Middle frontal gyrus (tissue), 1 donor: ENCODE data around the gene FPGS.

ENCODE experiments used
- DNase-seq: peaks from one replicate; pipeline ENCODE4 v3.0.0-alpha.2; 2015; ENCODE audit warnings: low spot score; ENCODE audit errors: extremely low spot score

Gene FPGS

GRCh38 chr9:127786773-127787104, 15.9 kb upstream of the FPGS start:
- DNase-seq: no peak

- DNase-seq: no peak
These were observed 14.2 kb upstream of the FPGS start for GRCh38 chr9:127788337-127789011.

DNA sequence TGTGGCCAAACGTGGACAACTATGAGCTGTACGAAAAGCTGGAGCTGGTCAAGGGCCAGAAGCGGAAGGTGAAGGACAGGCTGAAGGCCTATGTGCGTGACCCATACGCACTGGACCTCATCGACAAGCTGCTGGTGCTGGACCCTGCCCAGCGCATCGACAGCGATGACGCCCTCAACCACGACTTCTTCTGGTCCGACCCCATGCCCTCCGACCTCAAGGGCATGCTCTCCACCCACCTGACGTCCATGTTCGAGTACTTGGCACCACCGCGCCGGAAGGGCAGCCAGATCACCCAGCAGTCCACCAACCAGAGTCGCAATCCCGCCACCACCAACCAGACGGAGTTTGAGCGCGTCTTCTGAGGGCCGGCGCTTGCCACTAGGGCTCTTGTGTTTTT, 13.5 kb upstream of the FPGS start:
- DNase-seq: no peak

- no peak for DNase-seq
These were observed 12.4 kb upstream of the FPGS start for GRCh38 chr9:127790094-127790855.

GRCh38 chr9:127791085-127791484, 11.6 kb upstream of the FPGS start:
- no peak for DNase-seq

DNA sequence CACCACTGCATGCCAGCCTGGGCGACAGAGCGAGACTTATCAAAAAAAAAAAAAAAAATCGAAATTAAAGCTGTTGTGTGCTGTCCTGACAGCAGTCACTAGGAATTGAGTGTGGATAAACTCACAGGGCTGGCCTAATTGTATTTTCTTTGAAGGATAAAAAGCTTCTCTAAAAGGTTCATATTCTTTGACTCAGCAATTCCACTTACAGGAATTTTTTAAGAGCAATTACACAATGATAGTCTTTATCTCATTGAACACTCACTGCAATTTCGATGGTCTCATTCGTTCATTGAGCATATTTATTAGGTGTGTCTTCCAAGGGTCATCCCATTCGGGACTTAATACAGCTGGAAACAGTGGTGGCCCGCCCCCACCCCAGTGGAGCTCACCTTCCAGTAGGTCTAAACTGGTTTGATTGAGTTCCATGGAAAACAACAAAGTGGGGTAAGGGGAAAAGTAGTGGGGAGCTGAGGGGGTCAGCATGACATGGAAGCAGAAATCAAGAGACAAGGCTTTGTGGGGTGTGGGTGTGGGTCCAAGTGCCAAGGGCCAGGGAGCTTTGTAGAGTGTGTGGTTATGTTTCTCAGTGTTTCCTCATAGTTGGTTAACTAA, 10.2 kb upstream of the FPGS start:
- DNase-seq: no peak

GRCh38 chr9:127793093-127793708, 9.5 kb upstream of the FPGS start:
- DNase-seq: no peak

GRCh38 chr9:127794001-127794791, 8.5 kb upstream of the FPGS start:
- no peak for DNase-seq

DNA sequence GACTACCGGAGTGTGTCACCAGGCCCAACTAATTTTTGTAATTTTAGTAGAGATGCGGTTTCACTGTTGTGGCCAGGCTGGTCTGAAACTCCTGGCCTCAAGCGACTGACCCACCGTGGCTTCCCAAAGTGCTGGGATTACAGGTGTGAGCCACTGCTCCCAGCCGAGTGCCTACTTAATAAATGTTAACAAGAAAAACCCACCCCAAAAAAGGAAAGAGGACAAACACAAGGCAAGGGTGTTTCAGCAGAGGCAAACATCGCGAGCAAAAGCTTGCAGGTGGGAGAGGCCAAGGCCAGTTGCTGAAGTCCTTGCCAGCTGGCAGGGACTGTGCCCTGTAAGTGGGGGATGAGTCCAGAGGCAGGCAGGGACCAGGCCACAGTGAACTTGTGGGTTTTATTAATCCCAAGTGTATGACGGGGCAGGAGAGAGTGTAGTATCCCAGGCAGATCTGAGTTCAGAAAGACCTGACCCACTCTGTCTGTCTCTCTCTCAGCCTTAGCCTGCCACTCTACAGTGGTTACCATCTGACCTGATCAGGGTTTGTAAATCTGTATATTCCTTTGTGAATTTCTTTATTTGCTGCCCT, 6.4 kb upstream of the FPGS start:
- no peak for DNase-seq

DNA sequence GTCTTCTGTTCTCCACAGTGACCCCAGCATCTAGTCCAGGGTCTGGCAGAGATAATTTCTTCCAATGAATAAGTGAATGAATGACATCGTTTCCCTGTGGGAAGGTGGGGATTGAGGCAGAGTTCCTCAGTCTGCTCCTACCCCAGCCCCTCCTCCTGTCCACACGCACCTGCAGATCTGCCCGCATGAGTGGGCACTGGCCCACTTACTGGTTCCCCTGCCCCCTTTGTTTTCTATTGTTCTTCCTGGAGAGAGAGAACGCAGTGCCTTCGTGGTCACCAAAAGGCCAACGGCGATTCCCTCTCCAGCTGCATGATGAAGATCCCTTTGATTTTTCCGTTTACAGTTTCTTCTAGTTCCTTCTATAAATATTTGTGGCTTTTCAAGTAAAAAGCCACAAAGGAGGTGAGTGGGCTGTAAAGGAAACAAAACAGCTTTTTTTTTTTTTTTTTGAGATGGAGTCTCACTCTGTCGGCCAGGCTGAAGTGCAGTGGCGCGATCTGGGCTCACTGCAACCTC, 5.8 kb upstream of the FPGS start:
- no peak for DNase-seq

- DNase-seq: no peak
These were observed 617 bp upstream of the FPGS start for GRCh38 chr9:127801955-127802575.

GRCh38 chr9:127803507-127804352, 1.0 kb downstream of the FPGS start:
- no peak for DNase-seq

- no peak for DNase-seq
These were observed 2.9 kb downstream of the FPGS start for GRCh38 chr9:127805620-127806019.

GRCh38 chr9:127806871-127807270, 4.2 kb downstream of the FPGS start:
- no peak for DNase-seq

GRCh38 chr9:127808347-127809001, 5.8 kb downstream of the FPGS start:
- no peak for DNase-seq

- no peak for DNase-seq
These were observed 6.4 kb downstream of the FPGS start for GRCh38 chr9:127809002-127809539.

- DNase-seq: no peak
These were observed 7.1 kb downstream of the FPGS start for GRCh38 chr9:127809540-127810377.
